Measurements from ENCODE around the gene CETN3.

Gene CETN3

GRCh38 chr5:90398726-90399125, 10.8 kb downstream of the CETN3 start:
- no peak for TF ChIP-seq CTCF (IDR thresholded peaks at IDR 0.05)

- TF ChIP-seq CTCF (IDR thresholded peaks at IDR 0.05): no peak
These were observed 14.6 kb downstream of the CETN3 start for GRCh38 chr5:90395005-90395404.

GRCh38 chr5:90390928-90391327, 18.6 kb downstream of the CETN3 start:
- no peak for TF ChIP-seq CTCF (IDR thresholded peaks at IDR 0.05)

DNA sequence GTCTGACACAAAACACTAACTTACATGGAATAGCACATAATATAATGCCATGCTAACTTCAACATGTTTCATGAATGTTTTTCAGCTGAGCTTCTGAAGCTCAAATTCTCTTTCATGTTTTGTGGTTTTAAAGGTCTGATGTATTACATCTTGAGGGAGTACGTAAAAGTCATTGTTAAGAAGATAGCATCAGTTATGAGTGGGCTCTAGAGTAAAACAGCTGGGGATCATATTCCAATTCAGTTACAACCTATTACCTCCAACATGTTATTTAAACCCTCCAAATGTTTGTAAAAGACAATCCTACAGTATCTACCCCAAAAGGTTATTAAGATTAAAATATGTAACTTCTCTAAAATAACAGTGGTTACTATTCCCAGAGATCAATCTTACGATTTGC, 19.2 kb downstream of the CETN3 start:
- TF ChIP-seq CTCF (IDR thresholded peaks at IDR 0.05): no peak

DNA sequence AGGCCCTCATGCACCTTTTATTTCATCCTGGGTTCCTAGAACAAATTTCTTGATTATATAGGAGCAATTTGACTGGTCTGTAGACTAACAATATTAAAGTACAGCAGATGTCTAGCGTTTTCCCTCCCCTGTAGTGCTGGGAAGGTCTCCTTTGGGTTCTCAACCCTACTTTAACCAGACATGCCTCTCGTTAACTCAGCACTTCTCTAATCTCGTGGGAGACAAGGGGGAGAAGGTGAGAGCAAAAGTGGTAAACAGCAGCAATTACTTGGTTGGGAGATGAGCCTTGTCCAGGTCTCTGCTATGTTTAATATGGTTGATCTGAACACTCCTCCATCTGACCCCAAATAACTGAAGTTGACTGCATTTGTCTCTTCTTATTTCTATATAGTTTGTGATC, 22.0 kb downstream of the CETN3 start:
- TF ChIP-seq CTCF (IDR thresholded peaks at IDR 0.05): no peak

DNA sequence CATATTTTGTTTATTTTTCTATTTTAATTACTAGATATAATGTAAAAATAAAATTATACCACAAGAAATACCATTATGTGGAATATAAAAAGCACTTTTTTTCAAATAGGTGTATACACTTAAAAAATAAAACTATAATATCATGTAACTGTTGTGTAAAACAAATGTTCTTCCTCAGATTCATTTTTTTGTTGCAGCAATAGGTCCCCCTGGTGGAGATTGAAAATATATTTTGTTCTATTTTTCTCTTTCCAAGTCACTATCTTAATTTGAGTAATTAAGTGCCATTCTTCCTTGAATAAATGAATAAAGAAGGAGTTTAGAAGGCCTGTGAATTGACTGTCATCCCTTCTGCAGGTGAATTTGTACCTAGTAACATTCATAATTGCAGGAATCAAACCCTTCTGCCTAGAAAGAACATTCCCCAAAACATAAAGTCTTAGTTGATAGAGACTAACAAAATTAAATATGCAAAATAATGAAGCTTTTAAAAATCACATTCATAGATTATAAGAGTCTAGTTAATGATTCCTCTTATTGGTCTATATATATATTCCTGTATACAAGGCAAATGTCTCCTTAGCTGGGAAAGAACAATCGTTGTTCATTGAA, 23.4 kb downstream of the CETN3 start:
- TF ChIP-seq CTCF (IDR thresholded peaks at IDR 0.05): peak; percentile 56

DNA sequence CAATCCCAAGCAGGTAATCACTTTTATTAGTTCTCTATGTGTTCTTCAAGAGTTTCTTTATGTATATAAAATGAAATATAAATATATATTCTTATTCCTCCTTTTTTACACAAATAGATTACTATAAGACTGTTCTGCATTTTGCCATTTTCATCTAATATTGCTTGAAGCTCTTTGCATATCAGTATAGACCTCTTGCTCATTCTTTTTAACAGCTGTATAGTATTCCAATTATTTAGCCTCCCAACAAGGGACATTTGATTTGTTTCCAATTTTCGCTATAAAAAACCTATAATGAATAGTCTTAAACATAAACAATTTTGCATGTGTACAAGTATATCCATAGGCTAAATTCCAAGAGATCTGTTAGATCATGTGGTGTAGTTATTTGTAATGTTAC, 25.2 kb downstream of the CETN3 start:
- no peak for TF ChIP-seq CTCF (IDR thresholded peaks at IDR 0.05)

- no peak for TF ChIP-seq CTCF (IDR thresholded peaks at IDR 0.05)
These were observed 25.7 kb downstream of the CETN3 start for GRCh38 chr5:90383903-90384302.

Measured in LNCAP (cell line).